Smooth muscle cell (in vitro differentiated cells): Measurements from ENCODE around the gene KCNC4. TPM values are rescaled to one million over a fixed set of nuclear protein-coding genes. Genes with fewer than 3 reads are reported as not detected.

Experiments
- DNase-seq: peaks from one replicate; lab custom pipeline; 2025; ENCODE audit not compliant: unreplicated experiment; lab: John Stamatoyannopoulos, UW
- H2AFZ ChIP-seq: fragments of 200-600 bp; sonication (generic); 2 replicates; pipeline ENCODE4 v1.6.0; 2016; ENCODE audit warnings: antibody characterized with exemption, low read depth, mild to moderate bottlenecking
- H3F3A ChIP-seq: fragments of 200-600 bp; sonication (generic); 2 replicates; pipeline ENCODE4 v1.6.0; 2017; ENCODE audit warnings: antibody characterized with exemption, low read depth
- H3K27ac ChIP-seq: fragments of 200-600 bp; sonication (generic); 2 replicates; pipeline ENCODE4 v1.5.1; 2016; ENCODE audit warnings: low read depth, mild to moderate bottlenecking
- H3K27me3 ChIP-seq: fragments of 200-600 bp; sonication (generic); 2 replicates; pipeline ENCODE4 v1.6.1; 2016; ENCODE audit warnings: low read depth, mild to moderate bottlenecking
- H3K36me3 ChIP-seq: fragments of 200-600 bp; sonication (generic); 2 replicates; pipeline ENCODE4 v1.5.1; 2016; ENCODE audit warnings: low read depth
- H3K4me1 ChIP-seq: fragments of 200-600 bp; sonication (generic); 2 replicates; pipeline ENCODE4 v1.5.1; 2016; ENCODE audit warnings: low read depth
- H3K4me2 ChIP-seq: fragments of 200-600 bp; sonication (generic); 2 replicates; pipeline ENCODE4 v1.6.0; 2016; ENCODE audit warnings: mild to moderate bottlenecking
- H3K4me3 ChIP-seq: fragments of 200-600 bp; sonication (generic); 2 replicates; pipeline ENCODE4 v1.5.1; 2016; ENCODE audit warnings: mild to moderate bottlenecking
- H3K79me2 ChIP-seq: fragments of 200-600 bp; sonication (generic); 2 replicates; pipeline ENCODE4 v1.6.0; 2016; ENCODE audit warnings: low read depth, mild to moderate bottlenecking
- H3K9ac ChIP-seq: fragments of 200-600 bp; sonication (generic); 2 replicates; pipeline ENCODE4 v1.6.0; 2016; ENCODE audit warnings: low read depth
- H3K9me3 ChIP-seq: fragments of 200-600 bp; sonication (generic); replicated peaks from 2 replicates; pipeline ENCODE4 v1.5.1; 2016; ENCODE audit warnings: low read depth
- H4K20me1 ChIP-seq: fragments of 200-600 bp; sonication (generic); 2 replicates; pipeline ENCODE4 v1.6.0; 2016; ENCODE audit warnings: low read depth
- CTCF ChIP-seq: fragments of 200-600 bp; sonication (generic); IDR thresholded peaks from 2 replicates; pipeline ENCODE4 v1.5.1; 2017; ENCODE audit warnings: borderline replicate concordance, mild to moderate bottlenecking, antibody characterized with exemption; ENCODE audit not compliant: insufficient read depth, poor library complexity, severe bottlenecking
- WGBS: methylation state at CpG from one replicate; pipeline ENCODE4 v1.1.7; 2016; ENCODE audit warnings: low lambda C conversion rate; 5-methylcytosine and 5-hydroxymethylcytosine counted together
- polyA plus RNA-seq: library from polyadenylated mRNA; unstranded; fragments of >200 nt; fragmentation: Nextera tagmentation; extraction: Ambion mirVana; gene quantifications from 2 replicates; pipeline ENCODE4 v1.2.1, GENCODE V29; 2016
- total RNA-seq: library from RNA; depleted of rRNA; stranded (reverse); fragments of >200 nt; gene quantifications from 2 replicates; pipeline ENCODE4 v1.2.3, GENCODE V29; 2014

Gene KCNC4
- total and polyA plus RNA-seq, 2 experiments from 2014 or later = 2.0 to 6.0 TPM

- no peaks in the 10 kb centered on the region for H3K36me3 ChIP-seq
- H3K4me1 ChIP-seq = peaks cover 10% of the 10 kb centered on the region
- no peak overlapping the region for H3K9ac ChIP-seq
- H3F3A ChIP-seq = peaks cover 6% of the 10 kb centered on the region
- DNase-seq = no peak
- H2AFZ ChIP-seq = no peak overlapping the region
- H3K4me2 ChIP-seq = no peak overlapping the region
- H3K27ac ChIP-seq = no peak overlapping the region
- no peak for TF ChIP-seq CTCF
- 77% methylated on average over 4 of the region's 4 CpGs for WGBS
- no peak overlapping the region for H3K4me3 ChIP-seq
- H3K79me2 ChIP-seq = no peaks in the 10 kb centered on the region
- no peaks in the 10 kb centered on the region for H4K20me1 ChIP-seq
- H3K9me3 ChIP-seq = no peaks in the 10 kb centered on the region
- H3K27me3 ChIP-seq = no peaks in the 10 kb centered on the region
Observed at GRCh38 chr1:110177775-110178174, 32.3 kb upstream of the KCNC4 start.

GRCh38 chr1:110183642-110184167 is 26.4 kb upstream of the KCNC4 start:
- WGBS = 92% methylated on average over 12 of the region's 12 CpGs
- DNase-seq = no peak
- no peaks in the 10 kb centered on the region for H3K9me3 ChIP-seq

GRCh38 chr1:110184446-110184845 is 25.7 kb upstream of the KCNC4 start:
- no peak for TF ChIP-seq CTCF
- Histone ChIP-seq H3K4me2 (no peak overlapping the region), H4K20me1 (no peaks in the 10 kb centered on the region), H3K27me3 (no peaks in the 10 kb centered on the region), H3F3A (no peaks in the 10 kb centered on the region), H3K27ac (no peak overlapping the region), H2AFZ (no peak overlapping the region), H3K79me2 (no peaks in the 10 kb centered on the region), H3K4me3 (no peak overlapping the region), H3K4me1 (no peaks in the 10 kb centered on the region), H3K9me3 (no peaks in the 10 kb centered on the region), H3K9ac (no peak overlapping the region), H3K36me3 (no peaks in the 10 kb centered on the region)
- WGBS = 80% methylated on average over 5 of the region's 5 CpGs
- no peak for DNase-seq

More at GRCh38 chr1:110183642-110184167, 26.4 kb upstream of the KCNC4 start:
- Histone ChIP-seq H3K4me3 (no peak overlapping the region), H3F3A (no peaks in the 10 kb centered on the region), H4K20me1 (no peaks in the 10 kb centered on the region), H3K36me3 (no peaks in the 10 kb centered on the region), H3K4me2 (no peak overlapping the region), H3K27ac (no peak overlapping the region), H3K79me2 (no peaks in the 10 kb centered on the region), H2AFZ (no peak overlapping the region), H3K27me3 (no peaks in the 10 kb centered on the region), H3K9ac (no peak overlapping the region), H3K4me1 (no peaks in the 10 kb centered on the region)
- no peak for TF ChIP-seq CTCF

- TF ChIP-seq CTCF = no peak
- Histone ChIP-seq H3K9me3 (no peaks in the 10 kb centered on the region), H3F3A (no peaks in the 10 kb centered on the region), H3K9ac (no peak overlapping the region), H3K4me1 (no peaks in the 10 kb centered on the region), H3K4me2 (no peak overlapping the region), H4K20me1 (no peaks in the 10 kb centered on the region), H3K4me3 (no peak overlapping the region), H2AFZ (no peak overlapping the region), H3K27me3 (no peaks in the 10 kb centered on the region), H3K79me2 (no peaks in the 10 kb centered on the region), H3K36me3 (no peaks in the 10 kb centered on the region), H3K27ac (no peak overlapping the region)
- no peak for DNase-seq
- WGBS = 87% methylated on average over 10 of the region's 10 CpGs
Observed at GRCh38 chr1:110185181-110185580, 24.9 kb upstream of the KCNC4 start.
